Stomach (tissue), 4 donors: Measurements from ENCODE around the gene GSE1.

ENCODE experiments used
- EP300 ChIP-seq: sonication (generic); formaldehyde crosslinking; IDR thresholded peaks from one replicate; pipeline ENCODE4 v1.6.1; 2017; ENCODE audit warnings: antibody characterized with exemption
- TF ChIP-seq, protein P1 (sequence below), 7 experiments: fragments of 450-650 bp in 4 of 7; fragments of 200-600 bp in 3 of 7; sonication (generic) in 3 of 7; IDR thresholded peaks; one replicate each; pipeline ENCODE4 v1.5.1; 2016 to 2019; ENCODE audit warnings: antibody characterized with exemption in 7 of 7, control low read depth in 2 of 7, mild to moderate bottlenecking in 1 of 7

DNA sequence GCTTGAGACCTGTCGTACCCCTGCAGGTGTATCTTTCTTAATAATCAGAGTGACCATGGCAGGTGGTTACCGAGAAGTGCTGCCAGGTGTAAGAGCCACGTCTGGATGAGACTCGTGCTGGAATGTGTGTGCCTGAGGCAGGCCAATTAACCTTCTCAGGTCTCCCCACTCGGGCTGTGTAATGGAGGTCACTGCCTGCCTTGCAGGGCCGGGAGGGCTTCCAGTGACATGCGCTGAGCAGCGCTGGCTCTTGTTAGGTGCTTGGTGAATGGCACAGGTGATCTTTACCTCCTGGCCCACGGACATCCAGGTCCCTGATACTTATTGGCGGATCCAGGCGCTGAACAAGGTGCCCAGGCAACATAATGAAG, 4.6 kb upstream of the GSE1 start:
- TF ChIP-seq EP300 = no peak
- TF ChIP-seq, protein P1, sequence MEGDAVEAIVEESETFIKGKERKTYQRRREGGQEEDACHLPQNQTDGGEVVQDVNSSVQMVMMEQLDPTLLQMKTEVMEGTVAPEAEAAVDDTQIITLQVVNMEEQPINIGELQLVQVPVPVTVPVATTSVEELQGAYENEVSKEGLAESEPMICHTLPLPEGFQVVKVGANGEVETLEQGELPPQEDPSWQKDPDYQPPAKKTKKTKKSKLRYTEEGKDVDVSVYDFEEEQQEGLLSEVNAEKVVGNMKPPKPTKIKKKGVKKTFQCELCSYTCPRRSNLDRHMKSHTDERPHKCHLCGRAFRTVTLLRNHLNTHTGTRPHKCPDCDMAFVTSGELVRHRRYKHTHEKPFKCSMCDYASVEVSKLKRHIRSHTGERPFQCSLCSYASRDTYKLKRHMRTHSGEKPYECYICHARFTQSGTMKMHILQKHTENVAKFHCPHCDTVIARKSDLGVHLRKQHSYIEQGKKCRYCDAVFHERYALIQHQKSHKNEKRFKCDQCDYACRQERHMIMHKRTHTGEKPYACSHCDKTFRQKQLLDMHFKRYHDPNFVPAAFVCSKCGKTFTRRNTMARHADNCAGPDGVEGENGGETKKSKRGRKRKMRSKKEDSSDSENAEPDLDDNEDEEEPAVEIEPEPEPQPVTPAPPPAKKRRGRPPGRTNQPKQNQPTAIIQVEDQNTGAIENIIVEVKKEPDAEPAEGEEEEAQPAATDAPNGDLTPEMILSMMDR (IDR thresholded peaks at IDR 0.05) = no peak
